SH-SY5Y (cell line): ENCODE measurements around the gene WDR54.

Experiments
- GATA2 ChIP-seq: IDR thresholded peaks from 2 replicates; pipeline ENCODE4 v1.6.1; 2011; ENCODE audit warnings: mild to moderate bottlenecking, low read depth, low read length
- GATA3 ChIP-seq: IDR thresholded peaks from 2 replicates; pipeline ENCODE4 v1.6.1; 2011; ENCODE audit warnings: low read depth, mild to moderate bottlenecking, low read length, moderate library complexity

DNA sequence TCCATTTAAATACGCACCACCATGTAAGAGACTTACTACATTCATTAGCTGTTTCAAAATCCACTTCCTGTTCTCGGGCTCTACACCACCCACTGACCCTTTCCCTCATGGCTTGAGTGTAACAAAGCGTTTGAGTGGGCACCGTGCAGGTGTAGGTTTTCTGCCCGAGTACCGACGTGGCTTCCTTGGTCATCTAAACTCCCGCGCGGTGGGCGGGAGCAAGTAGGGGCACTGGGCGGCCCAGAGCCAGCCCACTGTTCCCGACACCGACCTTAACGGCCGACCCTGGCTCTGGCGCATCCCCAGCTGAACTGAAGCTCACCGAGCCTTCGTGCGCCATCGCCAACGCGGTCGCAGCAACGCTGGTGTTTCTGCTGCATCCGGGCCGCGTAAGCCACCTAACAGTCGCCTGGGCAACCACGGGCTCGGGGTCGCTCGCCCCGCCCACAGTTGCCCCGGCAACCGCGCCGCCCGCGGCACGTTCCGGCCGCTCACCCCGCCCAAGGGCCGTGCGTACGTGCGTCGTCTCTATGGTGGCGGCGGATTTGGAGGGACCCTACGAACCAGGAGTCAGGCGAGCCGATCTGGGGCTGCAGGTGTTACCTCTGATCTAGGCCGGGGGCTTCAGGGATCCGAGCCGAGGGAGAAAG lies at the start of gene WDR54, which contains the start of gene C2orf81:
- TF ChIP-seq GATA2 (no peak), GATA3 (no peak)
